ENCODE measurements around the gene RPH3AL. TPM values are rescaled to one million over a fixed set of nuclear protein-coding genes. Genes with fewer than 3 reads are reported as not detected.

The RPH3AL gene
- total and polyA plus RNA-seq, 7 experiments from 2014 or later: 0.84 to 19.6 (median 4.3) TPM

DNA sequence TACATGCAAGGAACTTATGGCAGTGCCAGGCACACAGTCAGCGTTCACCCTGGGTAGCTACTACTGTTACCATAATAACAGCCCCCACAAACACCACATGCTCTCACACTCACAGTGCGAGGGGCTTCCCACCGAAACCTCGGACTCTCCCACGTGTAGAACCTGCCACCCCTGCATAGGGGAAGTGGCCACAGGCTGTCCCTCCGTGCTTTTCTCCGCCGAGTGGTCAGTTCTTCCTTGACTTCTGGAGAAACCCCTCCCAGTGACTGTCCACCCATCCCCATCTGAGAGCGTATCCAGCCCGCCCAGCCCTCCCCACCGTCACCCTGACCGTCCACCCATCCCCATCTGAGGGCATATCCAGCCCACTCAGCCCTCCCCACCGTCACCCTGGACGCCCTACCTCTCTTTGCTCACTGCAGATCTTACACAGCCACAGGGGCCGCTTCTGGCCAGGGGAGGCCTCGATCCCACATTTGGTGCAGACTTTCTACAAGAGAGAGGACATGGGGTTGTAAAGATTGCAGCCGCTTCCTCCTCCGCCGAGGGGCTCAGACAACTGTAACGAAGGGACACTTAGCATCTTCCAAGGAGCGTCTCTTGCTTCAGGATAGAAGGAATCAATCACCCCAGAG, 71.1 kb downstream of the RPH3AL start:
- H3K27me3 Mint-ChIP-seq: no peaks in the 10 kb centered on the region
- H3K4me1 Mint-ChIP-seq: no peaks in the 10 kb centered on the region
- Histone ChIP-seq H3K4me3 (ENCODE audit: low read length) (no peak overlapping the region), H3K27ac (ENCODE audit: low read depth, low read length) (no peak overlapping the region), H3K27me3 (ENCODE audit: control insufficient read depth in 2 of 2, insufficient read depth in 2 of 2, low read length in 2 of 2) (no peaks in the 10 kb centered on the region), H3K36me3 (ENCODE audit: control insufficient read depth in 2 of 3, insufficient read depth in 3 of 3, low read length in 3 of 3) (no peaks in the 10 kb centered on the region), H3K9me3 (ENCODE audit: control insufficient read depth in 2 of 3, low read length in 3 of 3) (no peaks in the 10 kb centered on the region), H3K4me1 (ENCODE audit: control insufficient read depth in 2 of 2, insufficient read depth in 2 of 2, low read length in 2 of 2) (no peaks in the 10 kb centered on the region)
- no peak overlapping the region for H3K4me3 Mint-ChIP-seq
- no peaks in the 10 kb centered on the region for H3K9me3 Mint-ChIP-seq
- intact Hi-C loops (cut with micrococcal nuclease): no loop called here
- ATAC-seq: no peak
- POLR2A ChIA-PET: no interaction called here
- no peak for DNase-seq
- CTCF ChIA-PET: no interaction called here
- peaks cover 0 to 13% (median 0%) of the 10 kb centered on the region in 5 donors for H3K36me3 Mint-ChIP-seq
- H3K27ac Mint-ChIP-seq: no peak overlapping the region

DNA sequence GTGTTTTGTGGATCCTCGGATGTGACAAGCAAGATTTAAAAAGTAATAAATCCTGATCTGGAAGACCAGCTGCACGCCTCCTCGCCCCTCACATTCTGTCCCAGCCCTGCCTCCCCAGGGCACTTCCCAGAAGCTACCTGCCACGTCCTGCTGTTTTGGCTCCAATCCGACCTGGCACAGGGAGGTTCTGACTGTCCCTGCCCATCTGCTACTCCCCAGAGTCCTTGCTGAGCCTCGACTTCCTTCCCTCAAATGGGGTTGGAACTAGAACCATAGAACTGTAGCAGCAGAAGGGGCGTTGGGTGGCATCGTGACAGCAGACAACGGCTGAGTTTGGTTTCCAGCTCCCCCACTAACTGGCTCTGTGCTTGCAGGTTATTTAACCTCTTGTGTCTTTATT, 71.7 kb downstream of the RPH3AL start:
- CTCF ChIA-PET: no interaction called here

DNA sequence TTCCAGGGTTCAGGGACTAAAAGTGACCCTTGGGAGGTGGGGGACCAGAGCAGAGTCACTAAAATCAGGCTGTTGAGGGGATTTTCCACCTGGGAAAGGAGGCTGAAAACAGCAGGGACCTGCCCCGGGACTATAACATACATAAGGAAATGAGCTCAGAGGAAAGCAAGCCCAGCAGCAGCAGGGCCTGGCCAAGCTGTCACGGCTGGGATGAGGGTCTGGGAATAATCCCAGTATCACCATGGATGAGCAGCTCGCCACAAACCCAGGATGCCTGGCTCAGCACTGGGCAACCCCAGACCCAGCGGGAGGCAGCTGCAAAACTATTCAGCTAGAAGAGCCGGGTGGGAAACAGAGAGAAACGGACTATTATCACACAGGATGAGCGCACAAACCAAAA, 72.4 kb downstream of the RPH3AL start:
- DNase-seq (no peak), ATAC-seq (no peak)
- intact Hi-C loops (cut with micrococcal nuclease): no loop called here
- ChIA-PET CTCF (no interaction called here), POLR2A (no interaction called here)
- no peak overlapping the region for H3K4me3 Mint-ChIP-seq
- Histone ChIP-seq H3K4me1 (ENCODE audit: control insufficient read depth in 2 of 2, insufficient read depth in 2 of 2, low read length in 2 of 2) (no peaks in the 10 kb centered on the region), H3K27me3 (ENCODE audit: control insufficient read depth in 2 of 2, insufficient read depth in 2 of 2, low read length in 2 of 2) (no peaks in the 10 kb centered on the region), H3K27ac (ENCODE audit: low read depth, low read length) (no peak overlapping the region), H3K36me3 (ENCODE audit: control insufficient read depth in 2 of 3, insufficient read depth in 3 of 3, low read length in 3 of 3) (no peaks in the 10 kb centered on the region), H3K9me3 (ENCODE audit: control insufficient read depth in 2 of 3, low read length in 3 of 3) (no peaks in the 10 kb centered on the region), H3K4me3 (ENCODE audit: low read length) (no peak overlapping the region)
- no peaks in the 10 kb centered on the region for H3K9me3 Mint-ChIP-seq
- H3K4me1 Mint-ChIP-seq: no peaks in the 10 kb centered on the region
- peaks cover 0 to 13% (median 0%) of the 10 kb centered on the region in 5 donors for H3K36me3 Mint-ChIP-seq
- no peaks in the 10 kb centered on the region for H3K27me3 Mint-ChIP-seq
- H3K27ac Mint-ChIP-seq: no peak overlapping the region

More for the DNA sequence above, 71.7 kb downstream of the RPH3AL start:
- Histone ChIP-seq H3K27ac (ENCODE audit: low read depth, low read length) (no peak overlapping the region), H3K27me3 (ENCODE audit: control insufficient read depth in 2 of 2, insufficient read depth in 2 of 2, low read length in 2 of 2) (no peaks in the 10 kb centered on the region), H3K4me1 (ENCODE audit: control insufficient read depth in 2 of 2, insufficient read depth in 2 of 2, low read length in 2 of 2) (no peaks in the 10 kb centered on the region), H3K4me3 (ENCODE audit: low read length) (no peak overlapping the region), H3K36me3 (ENCODE audit: control insufficient read depth in 2 of 3, insufficient read depth in 3 of 3, low read length in 3 of 3) (no peaks in the 10 kb centered on the region), H3K9me3 (ENCODE audit: control insufficient read depth in 2 of 3, low read length in 3 of 3) (no peaks in the 10 kb centered on the region)
- Mint-ChIP-seq H3K27ac (no peak overlapping the region), H3K9me3 (no peaks in the 10 kb centered on the region), H3K4me1 (no peaks in the 10 kb centered on the region), H3K36me3 (peaks cover 0 to 13% (median 0%) of the 10 kb centered on the region in 5 donors), H3K27me3 (no peaks in the 10 kb centered on the region), H3K4me3 (no peak overlapping the region)
- POLR2A ChIA-PET: no interaction called here
- intact Hi-C loops (cut with micrococcal nuclease): no loop called here
- no peak for ATAC-seq
- no peak for DNase-seq

DNA sequence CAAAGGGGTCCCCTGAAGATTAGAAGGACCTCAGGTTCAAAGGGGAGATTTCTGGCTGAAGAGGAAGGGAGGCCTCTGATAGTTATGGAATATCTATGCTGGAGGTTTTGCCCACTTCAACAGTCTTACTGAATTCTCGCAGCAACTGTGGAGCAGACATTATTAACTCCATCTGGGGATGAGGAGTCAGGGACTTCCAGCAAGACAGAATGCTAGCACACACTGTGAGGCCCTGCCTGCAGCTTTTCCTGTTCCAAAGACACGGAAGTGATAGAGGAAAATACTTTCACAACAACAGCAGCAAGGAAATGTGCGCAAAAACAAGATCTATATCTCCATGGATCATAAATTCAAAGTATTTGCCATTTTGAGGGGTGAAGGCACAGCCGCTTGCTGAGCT, 72.8 kb downstream of the RPH3AL start:
- H3K27ac ChIP-seq (ENCODE audit: low read depth, low read length): no peak overlapping the region
- H3K36me3 Mint-ChIP-seq: peaks cover 0 to 13% (median 0%) of the 10 kb centered on the region in 5 donors
- H3K27ac Mint-ChIP-seq: peak overlapping the region in 1 of 9 donors; percentile 74
- no peaks in the 10 kb centered on the region for H3K9me3 ChIP-seq (ENCODE audit: control insufficient read depth in 2 of 3, low read length in 3 of 3)
- no peak overlapping the region for H3K4me3 Mint-ChIP-seq
- no peaks in the 10 kb centered on the region for H3K4me1 Mint-ChIP-seq
- ChIA-PET POLR2A (no interaction called here), CTCF (no interaction called here)
- no peaks in the 10 kb centered on the region for H3K27me3 ChIP-seq (ENCODE audit: control insufficient read depth in 2 of 2, insufficient read depth in 2 of 2, low read length in 2 of 2)
- intact Hi-C loops (cut with micrococcal nuclease): no loop called here
- no peaks in the 10 kb centered on the region for H3K27me3 Mint-ChIP-seq
- ATAC-seq (no peak), DNase-seq (no peak)
- H3K4me1 ChIP-seq (ENCODE audit: control insufficient read depth in 2 of 2, insufficient read depth in 2 of 2, low read length in 2 of 2): no peaks in the 10 kb centered on the region
- H3K36me3 ChIP-seq (ENCODE audit: control insufficient read depth in 2 of 3, insufficient read depth in 3 of 3, low read length in 3 of 3): no peaks in the 10 kb centered on the region
- no peaks in the 10 kb centered on the region for H3K9me3 Mint-ChIP-seq
- no peak overlapping the region for H3K4me3 ChIP-seq (ENCODE audit: low read length)

DNA sequence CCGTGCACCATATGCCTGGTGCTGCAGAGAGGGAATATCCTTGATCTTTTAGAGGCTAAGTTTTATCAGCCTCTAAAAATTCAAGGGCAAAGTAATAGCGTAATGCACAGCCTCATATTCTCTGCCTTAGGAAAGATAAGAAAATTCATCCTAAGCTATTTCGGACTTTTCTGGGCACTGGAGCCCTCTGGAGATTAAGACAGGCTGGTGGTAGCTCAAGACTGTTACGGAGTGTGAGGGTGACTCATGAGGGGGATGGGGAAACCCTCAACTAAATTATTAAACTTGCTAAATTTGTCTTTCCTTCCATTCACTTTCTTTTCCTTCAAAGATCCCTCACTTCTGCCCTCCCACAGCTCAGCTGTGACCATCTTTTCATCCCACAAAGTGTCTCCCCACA, 73.3 kb downstream of the RPH3AL start:
- no peaks in the 10 kb centered on the region for H3K9me3 ChIP-seq (ENCODE audit: control insufficient read depth in 2 of 3, low read length in 3 of 3)
- H3K36me3 Mint-ChIP-seq: peaks cover 0 to 13% (median 0%) of the 10 kb centered on the region in 5 donors
- no peaks in the 10 kb centered on the region for H3K36me3 ChIP-seq (ENCODE audit: control insufficient read depth in 2 of 3, insufficient read depth in 3 of 3, low read length in 3 of 3)
- no peak overlapping the region for H3K27ac ChIP-seq (ENCODE audit: low read depth, low read length)
- intact Hi-C loops (cut with micrococcal nuclease): no loop called here
- peak overlapping the region in 1 of 9 donors; percentile 74 for H3K27ac Mint-ChIP-seq
- no peaks in the 10 kb centered on the region for H3K4me1 ChIP-seq (ENCODE audit: control insufficient read depth in 2 of 2, insufficient read depth in 2 of 2, low read length in 2 of 2)
- H3K27me3 ChIP-seq (ENCODE audit: control insufficient read depth in 2 of 2, insufficient read depth in 2 of 2, low read length in 2 of 2): no peaks in the 10 kb centered on the region
- ATAC-seq: no peak
- no peaks in the 10 kb centered on the region for H3K27me3 Mint-ChIP-seq
- ChIA-PET CTCF (no interaction called here), POLR2A (no interaction called here)
- no peak overlapping the region for H3K4me3 ChIP-seq (ENCODE audit: low read length)
- H3K4me1 Mint-ChIP-seq: no peaks in the 10 kb centered on the region
- H3K9me3 Mint-ChIP-seq: no peaks in the 10 kb centered on the region
- DNase-seq: no peak
- H3K4me3 Mint-ChIP-seq: no peak overlapping the region

DNA sequence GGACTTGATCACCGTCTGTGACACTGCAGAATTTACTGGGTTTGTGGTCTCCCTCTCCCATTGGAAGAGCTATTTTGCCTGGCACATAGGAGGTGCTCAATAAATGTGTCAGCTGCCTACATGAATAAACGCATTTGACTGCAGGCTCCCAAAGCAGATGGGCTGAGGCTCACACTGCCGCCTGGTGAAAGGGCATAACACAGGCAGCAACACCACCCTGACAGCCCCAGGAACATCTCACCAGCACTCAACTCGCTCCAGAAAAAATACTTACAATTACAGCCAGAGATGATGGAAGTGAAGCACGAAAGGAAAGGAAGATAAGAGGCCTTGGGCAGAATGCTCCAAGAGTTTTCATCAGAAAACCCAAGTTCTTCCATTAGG, 73.9 kb downstream of the RPH3AL start:
- ChIA-PET CTCF (no interaction called here), POLR2A (no interaction called here)
- Mint-ChIP-seq H3K4me1 (no peaks in the 10 kb centered on the region), H3K27ac (no peak overlapping the region), H3K4me3 (no peak overlapping the region), H3K9me3 (no peaks in the 10 kb centered on the region), H3K27me3 (no peaks in the 10 kb centered on the region), H3K36me3 (peaks cover 0 to 13% (median 0%) of the 10 kb centered on the region in 5 donors)
- H3K4me3 ChIP-seq (ENCODE audit: low read length): no peak overlapping the region
- H3K27me3 ChIP-seq (ENCODE audit: control insufficient read depth in 2 of 2, insufficient read depth in 2 of 2, low read length in 2 of 2): no peaks in the 10 kb centered on the region
- no peak overlapping the region for H3K27ac ChIP-seq (ENCODE audit: low read depth, low read length)
- DNase-seq (peak in 1 of 9 donors; percentile 9), ATAC-seq (no peak)
- no peaks in the 10 kb centered on the region for H3K36me3 ChIP-seq (ENCODE audit: control insufficient read depth in 2 of 3, insufficient read depth in 3 of 3, low read length in 3 of 3)
- no peaks in the 10 kb centered on the region for H3K4me1 ChIP-seq (ENCODE audit: control insufficient read depth in 2 of 2, insufficient read depth in 2 of 2, low read length in 2 of 2)
- H3K9me3 ChIP-seq (ENCODE audit: control insufficient read depth in 2 of 3, low read length in 3 of 3): no peaks in the 10 kb centered on the region
- intact Hi-C loops (cut with micrococcal nuclease): no loop called here

DNA sequence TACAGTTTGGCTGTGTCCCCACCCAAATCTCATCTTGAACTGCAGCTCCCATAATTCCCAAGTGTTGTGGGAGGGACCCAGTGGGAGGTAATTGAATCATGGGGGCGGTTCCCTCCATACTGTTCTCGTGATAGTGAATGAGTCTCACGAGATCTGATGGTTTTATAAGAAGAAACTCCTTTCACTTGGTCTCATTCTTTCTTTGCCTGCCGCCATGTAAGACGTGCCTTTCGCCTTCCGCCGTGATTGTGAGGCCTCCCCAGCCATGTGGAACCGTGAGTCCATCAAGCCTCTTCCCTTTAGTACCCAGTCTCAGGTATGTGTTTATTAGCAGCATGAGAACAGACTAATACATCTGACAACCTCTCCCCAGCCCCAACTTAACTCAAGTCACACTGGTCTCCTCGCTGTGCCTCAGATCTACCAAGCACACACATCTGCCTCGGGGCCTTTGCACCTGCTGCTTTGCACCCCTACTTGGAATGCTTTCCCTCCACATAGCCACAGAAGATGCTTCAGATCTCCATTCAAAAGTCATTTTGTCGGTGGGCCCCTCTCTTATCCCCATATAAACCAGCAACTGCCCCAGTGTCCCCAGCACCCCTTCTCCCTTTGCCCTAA, 74.4 kb downstream of the RPH3AL start:
- ATAC-seq (no peak), DNase-seq (no peak)
- Histone ChIP-seq H3K4me1 (ENCODE audit: control insufficient read depth in 2 of 2, insufficient read depth in 2 of 2, low read length in 2 of 2) (no peaks in the 10 kb centered on the region), H3K4me3 (ENCODE audit: low read length) (no peak overlapping the region), H3K36me3 (ENCODE audit: control insufficient read depth in 2 of 3, insufficient read depth in 3 of 3, low read length in 3 of 3) (no peaks in the 10 kb centered on the region), H3K27ac (ENCODE audit: low read depth, low read length) (no peak overlapping the region), H3K9me3 (ENCODE audit: control insufficient read depth in 2 of 3, low read length in 3 of 3) (no peaks in the 10 kb centered on the region), H3K27me3 (ENCODE audit: control insufficient read depth in 2 of 2, insufficient read depth in 2 of 2, low read length in 2 of 2) (no peaks in the 10 kb centered on the region)
- H3K36me3 Mint-ChIP-seq: peaks cover 0 to 13% (median 0%) of the 10 kb centered on the region in 5 donors
- H3K4me3 Mint-ChIP-seq: no peak overlapping the region
- H3K9me3 Mint-ChIP-seq: no peaks in the 10 kb centered on the region
- no peaks in the 10 kb centered on the region for H3K4me1 Mint-ChIP-seq
- intact Hi-C loops (cut with micrococcal nuclease): no loop called here
- POLR2A ChIA-PET: no interaction called here
- CTCF ChIA-PET: no interaction called here
- no peaks in the 10 kb centered on the region for H3K27me3 Mint-ChIP-seq
- no peak overlapping the region for H3K27ac Mint-ChIP-seq
